ENCODE measurements around the gene SMARCB1. TPM values are rescaled to one million over a fixed set of nuclear protein-coding genes. Genes with fewer than 3 reads are reported as not detected.

Gene SMARCB1
- total and polyA plus RNA-seq, 2 of the 4 experiments (the other 2 are of a cell fraction) = 110 to 159 TPM

DNA sequence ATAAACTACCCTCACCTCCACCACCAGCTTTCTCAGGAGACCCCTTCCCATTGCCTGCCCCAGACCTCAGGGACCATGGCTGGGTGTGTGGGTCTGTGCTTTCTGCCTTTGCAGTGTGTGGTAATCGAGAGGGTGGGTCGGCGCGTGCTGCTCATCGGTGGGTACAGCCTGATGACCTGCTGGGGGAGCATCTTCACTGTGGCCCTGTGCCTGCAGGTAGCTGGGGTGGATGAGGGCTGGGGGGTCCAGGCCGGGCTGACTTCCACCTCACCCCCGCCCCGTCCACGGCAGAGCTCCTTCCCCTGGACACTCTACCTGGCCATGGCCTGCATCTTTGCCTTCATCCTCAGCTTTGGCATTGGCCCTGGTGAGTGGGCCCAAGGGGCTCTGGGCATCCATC, 96.9 kb downstream of the SMARCB1 start:
- no TSS peak for BruUV-seq (replicated peaks)
- H3K23ac ChIP-seq (ENCODE audit: low read depth, low read length) = no peak overlapping the region
- no peak overlapping the region for H2AK9ac ChIP-seq (replicated peaks; ENCODE audit: low read depth, low read length, poor library complexity)
- no peaks in the 10 kb centered on the region for H3K27me3 ChIP-seq (ENCODE audit: control insufficient read depth, insufficient read depth, low read length)
- dilution Hi-C loops (cut with HindIII; ENCODE audit: low sequenced_read_pairs, unreplicated experiment) = no loop called here
- in situ Hi-C loops (cut with MboI; ENCODE audit: low sequenced_read_pairs) = no loop called here
- H2BK20ac ChIP-seq (ENCODE audit: low read depth, low read length) = no peak overlapping the region
- no peaks in the 10 kb centered on the region for H3K9me3 ChIP-seq (ENCODE audit: control insufficient read depth, insufficient read depth, low read length)
- TF ChIP-seq RCOR1 (IDR thresholded peaks at IDR 0.05; ENCODE audit: insufficient replicate concordance, low read length) (no peak), MAZ (IDR thresholded peaks at IDR 0.05; ENCODE audit: borderline replicate concordance, low read depth, low read length) (no peak), USF2 (IDR thresholded peaks at IDR 0.05; ENCODE audit: low read depth, low read length) (no peak), FOS (IDR thresholded peaks at IDR 0.05; ENCODE audit: low read depth, low read length) (no peak), RAD21 (IDR thresholded peaks at IDR 0.05; ENCODE audit: low read length) (no peak), RFX5 (IDR thresholded peaks at IDR 0.05; ENCODE audit: low read depth, low read length) (no peak), CHD1 (IDR thresholded peaks at IDR 0.05; ENCODE audit: low read depth, low read length) (no peak), SMC3 (IDR thresholded peaks at IDR 0.05; ENCODE audit: low read depth, low read length) (no peak), MAFK (IDR thresholded peaks at IDR 0.05; ENCODE audit: low read depth, low read length) (no peak)
- TF ChIP-seq, protein P1, sequence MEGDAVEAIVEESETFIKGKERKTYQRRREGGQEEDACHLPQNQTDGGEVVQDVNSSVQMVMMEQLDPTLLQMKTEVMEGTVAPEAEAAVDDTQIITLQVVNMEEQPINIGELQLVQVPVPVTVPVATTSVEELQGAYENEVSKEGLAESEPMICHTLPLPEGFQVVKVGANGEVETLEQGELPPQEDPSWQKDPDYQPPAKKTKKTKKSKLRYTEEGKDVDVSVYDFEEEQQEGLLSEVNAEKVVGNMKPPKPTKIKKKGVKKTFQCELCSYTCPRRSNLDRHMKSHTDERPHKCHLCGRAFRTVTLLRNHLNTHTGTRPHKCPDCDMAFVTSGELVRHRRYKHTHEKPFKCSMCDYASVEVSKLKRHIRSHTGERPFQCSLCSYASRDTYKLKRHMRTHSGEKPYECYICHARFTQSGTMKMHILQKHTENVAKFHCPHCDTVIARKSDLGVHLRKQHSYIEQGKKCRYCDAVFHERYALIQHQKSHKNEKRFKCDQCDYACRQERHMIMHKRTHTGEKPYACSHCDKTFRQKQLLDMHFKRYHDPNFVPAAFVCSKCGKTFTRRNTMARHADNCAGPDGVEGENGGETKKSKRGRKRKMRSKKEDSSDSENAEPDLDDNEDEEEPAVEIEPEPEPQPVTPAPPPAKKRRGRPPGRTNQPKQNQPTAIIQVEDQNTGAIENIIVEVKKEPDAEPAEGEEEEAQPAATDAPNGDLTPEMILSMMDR (conservative IDR thresholded peaks at IDR 0.05; ENCODE audit: low read depth, low read length) = no peak
- TF ChIP-seq, protein P2, sequence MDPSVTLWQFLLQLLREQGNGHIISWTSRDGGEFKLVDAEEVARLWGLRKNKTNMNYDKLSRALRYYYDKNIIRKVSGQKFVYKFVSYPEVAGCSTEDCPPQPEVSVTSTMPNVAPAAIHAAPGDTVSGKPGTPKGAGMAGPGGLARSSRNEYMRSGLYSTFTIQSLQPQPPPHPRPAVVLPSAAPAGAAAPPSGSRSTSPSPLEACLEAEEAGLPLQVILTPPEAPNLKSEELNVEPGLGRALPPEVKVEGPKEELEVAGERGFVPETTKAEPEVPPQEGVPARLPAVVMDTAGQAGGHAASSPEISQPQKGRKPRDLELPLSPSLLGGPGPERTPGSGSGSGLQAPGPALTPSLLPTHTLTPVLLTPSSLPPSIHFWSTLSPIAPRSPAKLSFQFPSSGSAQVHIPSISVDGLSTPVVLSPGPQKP (IDR thresholded peaks at IDR 0.05; ENCODE audit: borderline replicate concordance, low read depth, low read length) = no peak
- no peak overlapping the region for H2AK5ac ChIP-seq (ENCODE audit: low read depth, low read length)
- no peak overlapping the region for H3K56ac ChIP-seq (ENCODE audit: extremely low read depth, insufficient read depth, low read length)
- no peak overlapping the region for H4K5ac ChIP-seq (ENCODE audit: low read depth, low read length)
- no peak overlapping the region for H4K8ac ChIP-seq (ENCODE audit: low read depth in 2 of 2, low read length in 2 of 2)
- H3K18ac ChIP-seq (ENCODE audit: low read depth, low read length) = no peak overlapping the region
- POLR2A ChIA-PET (ENCODE audit: unreplicated experiment) = no interaction called here
- H3K4me3 ChIP-seq (ENCODE audit: insufficient read depth, low read depth, low read length) = no peak overlapping the region
- H2AFZ ChIP-seq (replicated peaks; ENCODE audit: low read length, poor library complexity) = no peak overlapping the region
- no peak overlapping the region for H2BK120ac ChIP-seq (ENCODE audit: low read depth, low read length)
- no CpG with 5 or more reads among the region's 9 CpGs for WGBS, 2 experiments (ENCODE audit: extremely low coverage in 2 of 2, insufficient read length in 1 of 2)
- H3K9me1 ChIP-seq (ENCODE audit: insufficient read depth, low read length) = 0 out of 2 replicates have a peak, but pooled peaks cover 3% of the 10 kb centered on the region
- H3K36me3 ChIP-seq (ENCODE audit: control insufficient read depth, insufficient read depth, low read length) = peaks cover 1% of the 10 kb centered on the region; the same call in 1 of the 2 replicates
- H2BK5ac ChIP-seq (ENCODE audit: low read depth, low read length, poor library complexity, severe bottlenecking) = no peak overlapping the region
- H3K4me1 ChIP-seq (ENCODE audit: control insufficient read depth, insufficient read depth, low read length) = peaks cover 2% of the 10 kb centered on the region; the same call in 1 of the 2 replicates
- DNase-seq (no peak), ATAC-seq (ENCODE audit: low read depth) (no peak)
- H3K79me1 ChIP-seq (ENCODE audit: low read depth in 1 of 2, low read length in 2 of 2) = no peaks in the 10 kb centered on the region
- no peak overlapping the region for H3K14ac ChIP-seq (replicated peaks; ENCODE audit: low read depth, low read length)
- H4K20me1 ChIP-seq (ENCODE audit: insufficient read depth, low read length) = no peaks in the 10 kb centered on the region
- no peak overlapping the region for H3K9ac ChIP-seq (ENCODE audit: low read depth, low read length)
- H3K4me2 ChIP-seq (ENCODE audit: low read depth, low read length) = no peak overlapping the region
- CTCF ChIA-PET = no interaction called here
- H2BK15ac ChIP-seq (ENCODE audit: low read depth, low read length) = no peak overlapping the region
- no peak overlapping the region for H4K91ac ChIP-seq (ENCODE audit: insufficient read depth, low read depth, low read length)
- H3K4ac ChIP-seq (ENCODE audit: low read depth, low read length) = no peak overlapping the region
- intact Hi-C loops (cut with micrococcal nuclease) = no loop called here
- no peak overlapping the region for H3K27ac ChIP-seq (ENCODE audit: insufficient read depth, low read length)
